NK-92 (cell line): ENCODE results near the gene MIEF2.
"Not testable (repeated sequence)": the region's sequence is repeated elsewhere in the genome, so short reads cannot be mapped to it uniquely, and the experiment has no call there.

Experiments
- DNase-seq: peaks from one replicate; lab custom pipeline; 2025; ENCODE audit not compliant: unreplicated experiment; lab: John Stamatoyannopoulos, UW

Gene MIEF2

GRCh38 chr17:18260332-18261145 is at the start of gene MIEF2:
Gene MIEF2, plus strand, starts transcription at chr17:18260662. Its CDS starts 2,059 bp downstream, at chr17:18262721.
- peak; percentile 50 for DNase-seq

GRCh38 chr17:18213666-18214270 is 46.7 kb upstream of the MIEF2 start:
- DNase-seq = no peak

- DNase-seq = not testable (repeated sequence)
These were observed 43.6 kb upstream of the MIEF2 start for GRCh38 chr17:18216906-18217305.

- no peak for DNase-seq
These were observed 42.9 kb upstream of the MIEF2 start for GRCh38 chr17:18217412-18218015.

GRCh38 chr17:18218756-18219415 is 41.6 kb upstream of the MIEF2 start:
- DNase-seq = no peak

GRCh38 chr17:18224053-18224386 is 36.4 kb upstream of the MIEF2 start:
- DNase-seq = no peak

GRCh38 chr17:18224387-18225120 is 35.9 kb upstream of the MIEF2 start:
- DNase-seq = no peak

GRCh38 chr17:18225121-18225641 is 35.3 kb upstream of the MIEF2 start, which contains the start of gene LLGL1:
Gene LLGL1, plus strand, starts transcription at chr17:18225635. Its CDS starts 48 bp downstream, at chr17:18225683.
- peak; percentile 33 for DNase-seq

GRCh38 chr17:18225642-18226283 is 34.7 kb upstream of the MIEF2 start:
- no peak for DNase-seq

- DNase-seq = no peak
These were observed 34.0 kb upstream of the MIEF2 start for GRCh38 chr17:18226284-18226945.

- no peak for DNase-seq
These were observed 32.8 kb upstream of the MIEF2 start for GRCh38 chr17:18227635-18228034.

- no peak for DNase-seq
These were observed 32.2 kb upstream of the MIEF2 start for GRCh38 chr17:18228176-18228682.

GRCh38 chr17:18229254-18229653 is 31.2 kb upstream of the MIEF2 start:
- DNase-seq = no peak

GRCh38 chr17:18229771-18230170 is 30.7 kb upstream of the MIEF2 start:
- DNase-seq = no peak

GRCh38 chr17:18230288-18231141 is 29.9 kb upstream of the MIEF2 start:
- no peak for DNase-seq

GRCh38 chr17:18231164-18231563 is 29.3 kb upstream of the MIEF2 start:
- DNase-seq = no peak

GRCh38 chr17:18233803-18234518 is 26.5 kb upstream of the MIEF2 start:
- no peak for DNase-seq

GRCh38 chr17:18234853-18235380 is 25.5 kb upstream of the MIEF2 start:
- DNase-seq = no peak
